Sigmoid colon (tissue), 4 donors: ENCODE measurements around the gene CFAP97D1.

Source experiments
- CTCF ChIP-seq, 4 experiments: fragments of 450-650 bp in 3 of 4; fragments of 200-600 bp in 1 of 4; IDR thresholded peaks; one replicate each; pipeline ENCODE4 v1.5.1; 2016 to 2019; ENCODE audit warnings: antibody characterized with exemption in 4 of 4, mild to moderate bottlenecking in 3 of 4, moderate library complexity in 2 of 4
- EP300 ChIP-seq, 4 donors: sonication (generic); formaldehyde crosslinking; IDR thresholded peaks; one replicate each; pipeline ENCODE4 v1.6.1; 2017; ENCODE audit warnings: antibody characterized with exemption in 4 of 4
- POLR2A ChIP-seq, 2 donors: fragments of 450-650 bp; IDR thresholded peaks; one replicate each; pipeline ENCODE4 v1.6.1; 2016; ENCODE audit warnings: antibody characterized with exemption in 2 of 2, mild to moderate bottlenecking in 2 of 2, moderate library complexity in 2 of 2
- POLR2AphosphoS5 ChIP-seq, 4 donors: sonication (generic); formaldehyde crosslinking; IDR thresholded peaks; one replicate each; pipeline ENCODE4 v1.6.1; 2017; ENCODE audit warnings: antibody characterized with exemption in 4 of 4

GRCh38 chr17:43826206-43826605 lies 46.0 kb downstream of the CFAP97D1 start:
- TF ChIP-seq CTCF (IDR thresholded peaks at IDR 0.05), result no peak
- TF ChIP-seq POLR2AphosphoS5 (IDR thresholded peaks at IDR 0.05), result no peak
- no peak for TF ChIP-seq POLR2A (IDR thresholded peaks at IDR 0.05)
- TF ChIP-seq EP300 (IDR thresholded peaks at IDR 0.05), result no peak
